ENCODE data around the gene SPP1. TPM values are rescaled to one million over a fixed set of nuclear protein-coding genes. Genes with fewer than 3 reads are reported as not detected.

Gene SPP1
- total and polyA plus RNA-seq, 9 of the 15 experiments (the other 6 are each of a cell fraction or from before 2014, with no cell fraction given): 0.10 to 0.64 TPM; not detected in 7

- Histone ChIP-seq H3K27ac (ENCODE audit: extremely low read depth, low read depth, low read length) (no peak overlapping the region), H2AFZ (ENCODE audit: low read depth, low read length) (no peak overlapping the region), H3K4me1 (replicated peaks in 1 of 2; ENCODE audit: control insufficient read depth in 2 of 2, insufficient read depth in 2 of 2, low read length in 2 of 2) (no peaks in the 10 kb centered on the region), H4K20me1 (replicated peaks; ENCODE audit: control insufficient read depth, insufficient read depth, low read length) (no peaks in the 10 kb centered on the region), H3K9ac (ENCODE audit: insufficient read depth in 1 of 2, low read depth in 2 of 2, low read length in 2 of 2) (no peak overlapping the region), H3K4me3 (no peak overlapping the region), H3K79me2 (ENCODE audit: control insufficient read depth, insufficient read depth, low read length) (no peaks in the 10 kb centered on the region), H3K9me3 (replicated peaks; ENCODE audit: control insufficient read depth, insufficient read depth, low read depth, low read length) (no peaks in the 10 kb centered on the region), H3K27me3 (ENCODE audit: control insufficient read depth in 2 of 2, insufficient read depth in 2 of 2, low read length in 2 of 2) (peaks cover 4% of the 10 kb centered on the region in 2 experiments; a peak in 1 of 5 replicates), H3K9me1 (ENCODE audit: control insufficient read depth, insufficient read depth, low read length) (no peaks in the 10 kb centered on the region), H3K4me2 (ENCODE audit: insufficient read depth, low read length) (no peak overlapping the region), H3K36me3 (ENCODE audit: control insufficient read depth, insufficient read depth, low read length) (no peaks in the 10 kb centered on the region)
- no peak for TF ChIP-seq ZNF324 (CRISPR knock-in tag; IDR thresholded peaks at IDR 0.05)
- TF ChIP-seq C11orf30 (IDR thresholded peaks at IDR 0.05; ENCODE audit: low read depth): peak; percentile 28; the same call in 1 of the 2 replicates
- TF ChIP-seq MAFG (tag; conservative IDR thresholded peaks at IDR 0.05): 0 out of 2 replicates have a peak, but pooled peaks have one; percentile 24
- TF ChIP-seq RFX5 (IDR thresholded peaks at IDR 0.05; ENCODE audit: low read depth, low read length): no peak
- TF ChIP-seq E2F8 (IDR thresholded peaks at IDR 0.05; ENCODE audit: low read depth, partially characterized antibody): no peak
- TF ChIP-seq NFE2 (IDR thresholded peaks at IDR 0.05; ENCODE audit: low read depth): peak; percentile 53
- TF ChIP-seq MYC (IDR thresholded peaks at IDR 0.05; ENCODE audit: low read depth, low read length): no peak
- no peak for TF ChIP-seq MYC (CRISPR knock-in tag; IDR thresholded peaks at IDR 0.05; ENCODE audit: borderline replicate concordance, low read depth)
- no peak for TF ChIP-seq RBM17 (IDR thresholded peaks at IDR 0.05; ENCODE audit: borderline replicate concordance, low read depth, low read length)
- no peak for TF ChIP-seq FOXJ2 (tag; IDR thresholded peaks at IDR 0.05)
- TF ChIP-seq CEBPZ (IDR thresholded peaks at IDR 0.05; ENCODE audit: borderline replicate concordance, low read depth, low read length): no peak
- no peak for TF ChIP-seq POU5F1 (IDR thresholded peaks at IDR 0.05; ENCODE audit: borderline replicate concordance, low read depth, low read length, partially characterized antibody)
- TF ChIP-seq CC2D1A (IDR thresholded peaks at IDR 0.05): no peak
- BruUV-seq (replicated peaks): no TSS peak
- DNase-seq (ENCODE audit: extremely low read depth in 1 of 4, low spot score in 3 of 4): no peak
- peak; percentile 46; the same call in 1 of the 3 replicates for ATAC-seq
- in situ Hi-C loops (cut with MboI) (loop anchor here (10.0 kb wide), 1 partner anchor 120 kb away; no protein-coding TSS in a partner anchor), intact Hi-C loops (cut with micrococcal nuclease) (loop anchor here (5.0 kb wide), 1 partner anchor 298 kb away; no protein-coding TSS in a partner anchor)
- ChIA-PET CTCF (ENCODE audit: low intra/inter-chr PET ratio) (no interaction called here), POLR2A (no interaction called here)
- FAIRE-seq: no peak
- 1% methylated on average over 6 of the region's 6 CpGs for WGBS (ENCODE audit: insufficient coverage, low coverage, missing lambda C conversion rate)
These were observed 555 bp upstream of the SPP1 start for GRCh38 chr4:87974856-87975462.

Measured in K562 (cell line).